ENCODE results near the gene RALB. TPM values are rescaled to one million over a fixed set of nuclear protein-coding genes. Genes with fewer than 3 reads are reported as not detected.

Gene RALB, protein sequence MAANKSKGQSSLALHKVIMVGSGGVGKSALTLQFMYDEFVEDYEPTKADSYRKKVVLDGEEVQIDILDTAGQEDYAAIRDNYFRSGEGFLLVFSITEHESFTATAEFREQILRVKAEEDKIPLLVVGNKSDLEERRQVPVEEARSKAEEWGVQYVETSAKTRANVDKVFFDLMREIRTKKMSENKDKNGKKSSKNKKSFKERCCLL
- 25.1 to 25.9 TPM (median 25.3 TPM) in 3 replicates for total RNA-seq

DNA sequence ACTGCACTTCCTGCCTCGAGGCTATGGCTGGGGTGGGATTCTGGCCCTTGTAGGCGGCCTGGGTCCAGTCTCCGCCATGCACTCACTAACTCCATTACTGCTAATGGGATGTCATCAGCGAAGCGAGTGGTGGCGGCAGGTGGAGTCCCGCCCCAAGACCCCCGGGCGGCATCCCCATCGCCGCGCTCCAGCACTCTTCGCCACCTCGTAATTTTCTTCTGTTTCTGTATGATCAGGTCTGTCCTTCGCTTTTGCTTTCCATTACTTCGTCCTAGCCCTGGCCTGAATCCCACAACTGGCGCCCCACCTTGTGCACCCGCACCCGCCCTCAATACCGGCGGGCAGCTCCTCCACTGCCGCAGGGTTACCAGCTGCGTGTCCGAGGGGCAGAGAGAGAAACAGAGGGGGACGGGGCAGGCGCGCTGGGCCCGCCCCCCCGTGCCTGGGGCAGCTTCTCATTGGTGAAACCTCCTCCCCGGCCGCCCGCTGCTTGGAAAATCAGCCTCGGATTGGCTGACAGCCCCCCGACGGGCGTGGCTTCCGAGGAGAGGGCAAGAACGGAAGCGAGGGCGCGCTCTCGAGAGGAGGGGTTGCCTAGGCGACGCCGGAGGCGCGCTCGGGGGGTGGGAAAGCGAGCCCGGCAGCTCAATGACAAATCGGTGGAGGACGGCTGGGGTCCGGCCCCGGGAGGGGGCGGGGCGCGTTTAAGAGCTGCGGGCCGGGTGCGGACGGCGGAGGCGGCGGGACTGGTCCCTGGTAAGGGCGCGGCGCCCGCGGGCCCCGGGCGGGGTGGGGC lies at the start of gene RALB:
RALB (plus strand) TSS at position 628 of the 796 bp plus-strand sequence. CDS start 25,813 bp downstream, outside the sequence.
- Mint-ChIP-seq H3K36me3 (no peaks in the 10 kb centered on the region), H3K27ac (peak within 1 kb of the TSS; percentile 90), H3K4me3 (peak within 1 kb of the TSS; percentile 95), H3K27me3 (ENCODE audit: low read depth) (peaks cover 40% of the 10 kb centered on the region), H3K9me3 (no peaks in the 10 kb centered on the region), H3K4me1 (peaks cover 32% of the 10 kb centered on the region)
- TF ChIP-seq, protein P1, sequence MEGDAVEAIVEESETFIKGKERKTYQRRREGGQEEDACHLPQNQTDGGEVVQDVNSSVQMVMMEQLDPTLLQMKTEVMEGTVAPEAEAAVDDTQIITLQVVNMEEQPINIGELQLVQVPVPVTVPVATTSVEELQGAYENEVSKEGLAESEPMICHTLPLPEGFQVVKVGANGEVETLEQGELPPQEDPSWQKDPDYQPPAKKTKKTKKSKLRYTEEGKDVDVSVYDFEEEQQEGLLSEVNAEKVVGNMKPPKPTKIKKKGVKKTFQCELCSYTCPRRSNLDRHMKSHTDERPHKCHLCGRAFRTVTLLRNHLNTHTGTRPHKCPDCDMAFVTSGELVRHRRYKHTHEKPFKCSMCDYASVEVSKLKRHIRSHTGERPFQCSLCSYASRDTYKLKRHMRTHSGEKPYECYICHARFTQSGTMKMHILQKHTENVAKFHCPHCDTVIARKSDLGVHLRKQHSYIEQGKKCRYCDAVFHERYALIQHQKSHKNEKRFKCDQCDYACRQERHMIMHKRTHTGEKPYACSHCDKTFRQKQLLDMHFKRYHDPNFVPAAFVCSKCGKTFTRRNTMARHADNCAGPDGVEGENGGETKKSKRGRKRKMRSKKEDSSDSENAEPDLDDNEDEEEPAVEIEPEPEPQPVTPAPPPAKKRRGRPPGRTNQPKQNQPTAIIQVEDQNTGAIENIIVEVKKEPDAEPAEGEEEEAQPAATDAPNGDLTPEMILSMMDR (IDR thresholded peaks at IDR 0.05; ENCODE audit: unreplicated experiment), result no peak
- DNase-seq (ENCODE audit: low spot score in 2 of 2, unreplicated experiment in 2 of 2), result peak; percentile 97 to 98

DNA sequence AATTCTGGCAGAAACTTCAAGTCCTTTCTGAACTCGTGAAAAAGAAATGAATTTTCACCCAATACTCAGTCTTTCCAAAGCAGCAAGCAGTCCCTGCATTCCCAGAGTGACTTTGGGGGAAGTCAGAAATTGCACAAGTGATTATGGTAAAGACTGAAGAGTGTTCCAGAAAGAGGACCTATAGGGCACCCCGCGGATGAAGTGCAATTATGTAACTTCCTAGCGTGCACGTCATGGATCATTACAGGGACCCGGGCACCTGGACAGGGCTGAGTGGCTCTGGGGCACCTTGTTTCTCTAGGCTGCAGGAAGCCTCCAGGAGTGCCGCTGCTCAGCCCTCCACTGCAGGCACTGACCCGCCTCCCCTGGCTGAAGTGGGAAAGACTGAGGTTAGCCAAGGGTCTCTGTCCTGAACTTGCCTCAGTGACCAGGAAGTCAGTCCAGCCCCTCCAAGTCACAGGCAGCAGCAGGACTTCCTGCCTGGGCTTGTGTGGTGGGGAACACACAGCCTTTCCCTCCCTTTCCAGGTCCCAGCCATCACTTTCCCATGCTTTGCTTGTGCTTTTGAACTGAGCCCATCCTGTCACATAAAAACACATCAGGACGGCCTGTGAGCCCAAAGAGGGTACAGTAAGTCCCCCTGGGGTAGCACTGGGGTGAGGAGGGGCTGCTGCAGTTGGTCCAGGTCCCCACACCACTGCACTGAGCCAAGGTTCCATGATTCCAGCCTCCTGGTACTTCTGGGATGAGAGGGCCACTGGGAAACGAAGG lies 49.2 kb upstream of the RALB start:
- no peaks in the 10 kb centered on the region for H3K4me1 Mint-ChIP-seq
- H3K27ac Mint-ChIP-seq, result no peak overlapping the region
- H3K36me3 Mint-ChIP-seq, result peaks cover 3% of the 10 kb centered on the region
- DNase-seq (ENCODE audit: low spot score in 2 of 2, unreplicated experiment in 2 of 2), result no peak
- H3K4me3 Mint-ChIP-seq, result no peak overlapping the region
- no peaks in the 10 kb centered on the region for H3K27me3 Mint-ChIP-seq (ENCODE audit: low read depth)
- TF ChIP-seq, protein P1 (IDR thresholded peaks at IDR 0.05; ENCODE audit: unreplicated experiment), result no peak
- H3K9me3 Mint-ChIP-seq, result peaks cover 13% of the 10 kb centered on the region

DNA sequence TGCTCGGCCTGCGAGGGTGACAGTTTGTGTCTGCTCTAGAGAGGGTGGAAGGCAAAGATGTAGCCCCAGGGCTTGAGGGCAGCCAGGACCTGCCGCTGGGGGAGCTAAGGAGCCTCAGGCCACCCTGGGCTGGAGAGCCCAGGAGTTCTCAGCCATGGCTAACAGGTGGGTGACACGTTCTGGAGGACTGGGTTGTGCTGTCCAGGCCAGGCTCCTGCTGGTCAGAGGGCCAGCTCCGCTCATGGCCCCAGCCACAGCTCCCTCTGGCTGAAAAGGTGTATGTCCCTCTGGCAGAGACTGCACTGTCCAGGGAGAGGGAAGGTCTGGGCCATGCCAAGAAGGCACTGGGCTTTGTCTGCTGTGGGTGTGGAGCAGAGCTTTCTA lies 48.6 kb upstream of the RALB start:
- no peak for DNase-seq (ENCODE audit: low spot score in 2 of 2, unreplicated experiment in 2 of 2)
- no peaks in the 10 kb centered on the region for H3K36me3 Mint-ChIP-seq
- H3K4me3 Mint-ChIP-seq, result no peak overlapping the region
- H3K4me1 Mint-ChIP-seq, result no peaks in the 10 kb centered on the region
- H3K9me3 Mint-ChIP-seq, result peaks cover 8% of the 10 kb centered on the region
- no peaks in the 10 kb centered on the region for H3K27me3 Mint-ChIP-seq (ENCODE audit: low read depth)
- no peak overlapping the region for H3K27ac Mint-ChIP-seq
- TF ChIP-seq, protein P1 (IDR thresholded peaks at IDR 0.05; ENCODE audit: unreplicated experiment), result no peak

DNA sequence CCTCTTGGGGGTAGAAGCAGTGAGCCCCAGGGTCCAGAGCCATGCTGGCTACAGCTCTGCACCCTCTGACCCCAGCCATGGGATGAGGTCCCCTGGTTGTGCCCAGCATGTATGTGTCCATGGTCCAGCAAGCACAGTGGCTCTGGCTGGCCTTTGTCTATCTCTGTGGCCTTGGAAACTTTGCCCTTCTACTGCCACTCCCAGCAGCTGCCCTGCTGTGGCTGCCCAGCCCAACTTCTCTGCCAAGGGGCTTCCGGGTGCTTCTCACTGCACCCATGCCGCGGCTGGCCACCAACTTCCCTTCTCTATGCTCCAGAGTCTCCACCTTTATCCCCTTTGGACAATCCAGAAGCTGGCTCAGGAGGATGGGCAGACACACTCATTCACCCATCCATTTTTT lies 48.2 kb upstream of the RALB start:
- Mint-ChIP-seq H3K27me3 (ENCODE audit: low read depth) (no peaks in the 10 kb centered on the region), H3K27ac (no peak overlapping the region), H3K4me1 (no peaks in the 10 kb centered on the region), H3K9me3 (peaks cover 4% of the 10 kb centered on the region), H3K36me3 (no peaks in the 10 kb centered on the region), H3K4me3 (no peak overlapping the region)
- no peak for DNase-seq (ENCODE audit: low spot score in 2 of 2, unreplicated experiment in 2 of 2)
- TF ChIP-seq, protein P1 (IDR thresholded peaks at IDR 0.05; ENCODE audit: unreplicated experiment), result no peak

DNA sequence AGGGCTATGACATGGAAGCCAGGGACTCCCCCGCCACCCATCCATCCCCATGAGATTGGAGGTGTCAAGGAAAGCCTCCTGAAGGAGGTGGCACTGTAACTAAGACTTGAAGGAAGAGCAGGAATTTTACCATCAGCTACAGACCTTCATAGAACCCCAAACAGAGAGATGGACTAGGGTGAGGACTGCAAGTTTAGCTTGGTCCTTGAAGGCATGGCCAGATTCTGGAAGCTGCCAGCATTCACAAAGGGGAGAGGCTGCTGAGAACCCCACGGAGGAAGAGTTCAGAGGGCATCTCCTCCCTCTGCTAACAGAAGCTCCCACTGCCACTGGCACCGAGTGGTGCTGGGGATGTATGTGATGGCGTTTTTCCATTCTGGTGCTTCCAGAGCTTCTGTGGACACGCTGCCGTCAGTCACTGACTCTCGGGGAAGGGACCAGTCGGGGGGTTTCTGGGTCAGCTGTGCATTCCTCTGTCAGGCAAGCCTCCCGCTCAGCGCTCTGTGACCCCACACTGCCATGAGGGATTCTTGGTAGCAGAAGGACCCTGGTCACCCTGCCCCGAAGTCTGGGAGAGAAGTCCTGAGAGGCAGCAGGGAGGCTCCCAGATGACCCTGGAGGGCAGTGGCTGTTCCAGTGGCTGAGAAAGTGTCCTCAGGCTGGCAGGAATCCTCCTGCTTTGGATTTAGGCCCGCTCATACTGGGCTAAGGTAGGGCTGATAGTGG lies 47.5 kb upstream of the RALB start:
- Mint-ChIP-seq H3K4me3 (no peak overlapping the region), H3K27me3 (ENCODE audit: low read depth) (no peaks in the 10 kb centered on the region), H3K9me3 (peaks cover 3% of the 10 kb centered on the region), H3K4me1 (no peaks in the 10 kb centered on the region), H3K36me3 (no peaks in the 10 kb centered on the region), H3K27ac (no peak overlapping the region)
- TF ChIP-seq, protein P1 (IDR thresholded peaks at IDR 0.05; ENCODE audit: unreplicated experiment), result no peak
- no peak for DNase-seq (ENCODE audit: low spot score in 2 of 2, unreplicated experiment in 2 of 2)
